Cardiac fibroblast (primary cell): ENCODE data around the gene SKI.

Source experiments
- DNase-seq, 2 donors: peaks; one replicate each; pipeline versions ENCODE4 v3.0.0 to v3.0.0-alpha.2; 2010; ENCODE audit warnings: low read depth in 2 of 2
- H3K4me3 ChIP-seq, 2 donors: replicated peaks in 1 of 2; 1 replicate in 1 of 2; 2 replicates in 1 of 2; pipeline ENCODE4 v1.5.1; 2011; ENCODE audit warnings: low read depth in 2 of 2, low read length in 2 of 2, mild to moderate bottlenecking in 2 of 2, moderate library complexity in 1 of 2
- CTCF ChIP-seq: IDR thresholded peaks from one replicate; pipeline ENCODE4 v1.5.1; 2011; ENCODE audit warnings: low read depth, mild to moderate bottlenecking, low read length, inconsistent platforms

Gene SKI

GRCh38 chr1:2345297-2346075, 117.4 kb downstream of the SKI start:
- DNase-seq: no peak
- H3K4me3 ChIP-seq: no peak overlapping the region
- no peak for TF ChIP-seq CTCF

GRCh38 chr1:2346691-2347408, 118.7 kb downstream of the SKI start:
- no peak for TF ChIP-seq CTCF
- H3K4me3 ChIP-seq: no peak overlapping the region
- DNase-seq: no peak

- no peak overlapping the region for H3K4me3 ChIP-seq
- no peak for DNase-seq
- TF ChIP-seq CTCF: no peak
Measured at GRCh38 chr1:2347409-2347785, 119.3 kb downstream of the SKI start.

- no peak for TF ChIP-seq CTCF
- DNase-seq: no peak
- no peak overlapping the region for H3K4me3 ChIP-seq
Measured at GRCh38 chr1:2347896-2348295, 119.8 kb downstream of the SKI start.

- H3K4me3 ChIP-seq: no peak overlapping the region
- DNase-seq: no peak
- no peak for TF ChIP-seq CTCF
Measured at GRCh38 chr1:2348346-2349325, 120.5 kb downstream of the SKI start.

GRCh38 chr1:2349806-2350205, 121.7 kb downstream of the SKI start:
- no peak for DNase-seq
- no peak for TF ChIP-seq CTCF
- no peak overlapping the region for H3K4me3 ChIP-seq
